Measurements from ENCODE around the gene ALOX5. TPM values are rescaled to one million over a fixed set of nuclear protein-coding genes. Genes with fewer than 3 reads are reported as not detected.

ALOX5 gene
- total and polyA plus RNA-seq, 2 donors (not counting 1 experiment from before 2014, with no cell fraction given), result 354 to 888 TPM

- H4K20me1 ChIP-seq (ENCODE audit: control insufficient read depth, insufficient read depth, low read length, poor library complexity, severe bottlenecking), result peaks cover 18% of the 10 kb centered on the region
- Mint-ChIP-seq H3K27me3 (no peaks in the 10 kb centered on the region), H3K9me3 (ENCODE audit: insufficient read depth) (no peaks in the 10 kb centered on the region), H3K4me3 (peak overlapping the region; percentile 97), H3K27ac (peak overlapping the region; percentile 94), H3K4me1 (peaks cover 67% of the 10 kb centered on the region)
- CTCF ChIA-PET, result interaction anchor here (0.9 to 3.5 kb wide), 4 partner anchors 45 to 169 kb away, joined by 3 to 18 read pairs (median 6); no protein-coding TSS in a partner anchor
- H3K27me3 ChIP-seq (replicated peaks in 1 of 4; ENCODE audit: control extremely low read depth in 1 of 4, control insufficient read depth in 3 of 4, insufficient read depth in 4 of 4, low read length in 3 of 4), result no peaks in the 10 kb centered on the region
- H2AFZ ChIP-seq (ENCODE audit: insufficient read depth, low read depth, low read length, poor library complexity, severe bottlenecking), result peak overlapping the region; percentile 81
- peak overlapping the region; percentile 96 for H3K4me2 ChIP-seq (replicated peaks; ENCODE audit: low read depth, low read length, poor library complexity, severe bottlenecking)
- peaks cover 49 to 60% of the 10 kb centered on the region in 2 donors for H3K4me1 ChIP-seq (ENCODE audit: control insufficient read depth in 2 of 2, insufficient read depth in 2 of 2, low read length in 2 of 2)
- DNase-seq, result no peak
- peak overlapping the region; percentile 84 to 85 for H3K27ac ChIP-seq (ENCODE audit: low read length in 2 of 2)
- POLR2A ChIA-PET, result interaction anchor here (3.1 kb wide), 1 partner anchor 42 kb away, joined by 28 read pairs; no protein-coding TSS in a partner anchor
- WGBS (ENCODE audit: insufficient coverage), result 3% methylated on average over 7 of the region's 12 CpGs
- peak overlapping the region; percentile 45 to 75 (median 64) for H3K4me3 ChIP-seq (ENCODE audit: control extremely low read depth in 1 of 5, extremely low read depth in 1 of 5, insufficient read depth in 1 of 5, low read depth in 2 of 5, low read length in 4 of 5)
- peaks cover 3 to 47% of the 10 kb centered on the region in 2 experiments for H3K36me3 ChIP-seq (replicated peaks in 1 of 2; ENCODE audit: control extremely low read depth in 1 of 2, control insufficient read depth in 1 of 2, extremely low read depth in 1 of 2, insufficient read depth in 2 of 2, low read length in 1 of 2)
- peaks cover 55% of the 10 kb centered on the region for H3K79me2 ChIP-seq (ENCODE audit: control insufficient read depth, insufficient read depth, low read length)
- TF ChIP-seq CTCF (IDR thresholded peaks at IDR 0.05), result no peak
- TF ChIP-seq EZH2 (IDR thresholded peaks at IDR 0.05; ENCODE audit: borderline replicate concordance, insufficient read depth, low read depth, low read length, poor library complexity, severe bottlenecking), result no peak
- intact Hi-C loops (cut with micrococcal nuclease), result loop anchor here (1.0 to 5.0 kb wide), 6 partner anchors 15 to 253 kb away; partner anchors contain the start of gene ZFAND4
- peak overlapping the region; percentile 75 for H3K9ac ChIP-seq (ENCODE audit: low read length)
- ATAC-seq (ENCODE audit: low read depth), result no peak
- H3K9me3 ChIP-seq (ENCODE audit: control extremely low read depth in 1 of 3, control insufficient read depth in 2 of 3, insufficient read depth in 1 of 3, low read length in 2 of 3), result no peaks in the 10 kb centered on the region
These were observed 45.6 kb downstream of the ALOX5 start for GRCh38 chr10:45419676-45420025.

- H3K4me3 Mint-ChIP-seq, result peak overlapping the region; percentile 97
- no peaks in the 10 kb centered on the region for H3K27me3 ChIP-seq (replicated peaks in 1 of 4; ENCODE audit: control extremely low read depth in 1 of 4, control insufficient read depth in 3 of 4, insufficient read depth in 4 of 4, low read length in 3 of 4)
- H3K27me3 Mint-ChIP-seq, result no peaks in the 10 kb centered on the region
- DNase-seq, result peak; percentile 72
- H3K36me3 ChIP-seq (replicated peaks in 1 of 2; ENCODE audit: control extremely low read depth in 1 of 2, control insufficient read depth in 1 of 2, extremely low read depth in 1 of 2, insufficient read depth in 2 of 2, low read length in 1 of 2), result peaks cover 2 to 54% of the 10 kb centered on the region in 2 experiments
- H3K79me2 ChIP-seq (ENCODE audit: control insufficient read depth, insufficient read depth, low read length), result peaks cover 55% of the 10 kb centered on the region
- H3K9me3 Mint-ChIP-seq (ENCODE audit: insufficient read depth), result no peaks in the 10 kb centered on the region
- H3K4me1 ChIP-seq (ENCODE audit: control insufficient read depth in 2 of 2, insufficient read depth in 2 of 2, low read length in 2 of 2), result peaks cover 49 to 60% of the 10 kb centered on the region in 2 donors
- ChIA-PET POLR2A (interaction anchor here (0.6 to 3.1 kb wide), 3 partner anchors 12 to 532 kb away, joined by 3 to 28 read pairs (median 5); no protein-coding TSS in a partner anchor), CTCF (interaction anchor here (0.8 to 3.5 kb wide), 5 partner anchors 9 to 170 kb away, joined by 3 to 18 read pairs (median 5); no protein-coding TSS in a partner anchor)
- peak overlapping the region; percentile 15 to 75 (median 32) for H3K4me3 ChIP-seq (ENCODE audit: control extremely low read depth in 1 of 5, extremely low read depth in 1 of 5, insufficient read depth in 1 of 5, low read depth in 2 of 5, low read length in 4 of 5)
- H3K4me1 Mint-ChIP-seq, result peaks cover 67% of the 10 kb centered on the region
- ATAC-seq (ENCODE audit: low read depth), result peak; percentile 54
- peak overlapping the region; percentile 84 to 85 for H3K27ac ChIP-seq (ENCODE audit: low read length in 2 of 2)
- H3K4me2 ChIP-seq (replicated peaks; ENCODE audit: low read depth, low read length, poor library complexity, severe bottlenecking), result peak overlapping the region; percentile 96
- H3K9ac ChIP-seq (ENCODE audit: low read length), result peak overlapping the region; percentile 75
- H2AFZ ChIP-seq (ENCODE audit: insufficient read depth, low read depth, low read length, poor library complexity, severe bottlenecking), result peak overlapping the region; percentile 35
- WGBS (ENCODE audit: insufficient coverage), result 2% methylated on average over 14 of the region's 16 CpGs
- no peaks in the 10 kb centered on the region for H3K9me3 ChIP-seq (ENCODE audit: control extremely low read depth in 1 of 3, control insufficient read depth in 2 of 3, insufficient read depth in 1 of 3, low read length in 2 of 3)
- intact Hi-C loops (cut with micrococcal nuclease), result loop anchor here (5.0 kb wide), 2 partner anchors 168 to 252 kb away; partner anchors contain the start of gene ZFAND4
- H3K27ac Mint-ChIP-seq, result peak overlapping the region; percentile 94
- TF ChIP-seq EZH2 (IDR thresholded peaks at IDR 0.05; ENCODE audit: borderline replicate concordance, insufficient read depth, low read depth, low read length, poor library complexity, severe bottlenecking) (no peak), CTCF (IDR thresholded peaks at IDR 0.05) (no peak)
- peaks cover 18% of the 10 kb centered on the region for H4K20me1 ChIP-seq (ENCODE audit: control insufficient read depth, insufficient read depth, low read length, poor library complexity, severe bottlenecking)
These were observed 46.6 kb downstream of the ALOX5 start for GRCh38 chr10:45420453-45421192.
